Measurements from ENCODE around the gene EMP3. TPM values are rescaled to one million over a fixed set of nuclear protein-coding genes. Genes with fewer than 3 reads are reported as not detected.

EMP3 gene
- total and polyA plus RNA-seq, 9 of the 15 experiments (the other 6 are each of a cell fraction or from before 2014, with no cell fraction given): 123 to 386 (median 296) TPM

GRCh38 chr19:48325265-48325910, at the start of gene EMP3 (continued):
- no peak for TF ChIP-seq ZNF449 (CRISPR knock-in tag; IDR thresholded peaks at IDR 0.05)
- TF ChIP-seq TFAM (CRISPR knock-in tag; conservative IDR thresholded peaks at IDR 0.05): no peak
- TF ChIP-seq ZNF224 (CRISPR knock-in tag; IDR thresholded peaks at IDR 0.05): no peak
- 0 out of 2 replicates have a peak, but pooled peaks have one; percentile 59 for TF ChIP-seq ATF6 (CRISPR knock-in tag; IDR thresholded peaks at IDR 0.05)
- TF ChIP-seq ESRRA (IDR thresholded peaks at IDR 0.05; ENCODE audit: borderline replicate concordance, low read depth): no peak; the same call in 1 of the 2 replicates
- TF ChIP-seq CBX5 (IDR thresholded peaks at IDR 0.05; ENCODE audit: borderline replicate concordance, low read depth): no peak
- TF ChIP-seq ELF1 (tag; IDR thresholded peaks at IDR 0.05): no peak
- no peak; the same call in 1 of the 2 replicates for TF ChIP-seq SMARCA5 (IDR thresholded peaks at IDR 0.05)
- TF ChIP-seq NONO (IDR thresholded peaks at IDR 0.05; ENCODE audit: low read depth in 2 of 2, low read length in 1 of 2): no peak
- no peak for TF ChIP-seq CHAMP1 (IDR thresholded peaks at IDR 0.05)
- no peak for TF ChIP-seq COPS2 (conservative IDR thresholded peaks at IDR 0.05)
- TF ChIP-seq ZNF445 (CRISPR knock-in tag; IDR thresholded peaks at IDR 0.05; ENCODE audit: low read depth): no peak
- no peak for TF ChIP-seq ZNF23 (CRISPR knock-in tag; IDR thresholded peaks at IDR 0.05)
- peak; percentile 68; the same call in 1 of the 2 replicates for TF ChIP-seq NCOR1 (IDR thresholded peaks at IDR 0.05)
- no peak for TF ChIP-seq USF1 (CRISPR knock-in tag; IDR thresholded peaks at IDR 0.05)
- TF ChIP-seq CREBBP (IDR thresholded peaks at IDR 0.05; ENCODE audit: low read depth, low read length): no peak
- no peak for TF ChIP-seq SAP30 (IDR thresholded peaks at IDR 0.05; ENCODE audit: borderline replicate concordance, insufficient read depth, low read depth, low read length, poor library complexity, severe bottlenecking)
- no peak for TF ChIP-seq CEBPG (CRISPR knock-in tag; IDR thresholded peaks at IDR 0.05)
- TF ChIP-seq CEBPG (tag; conservative IDR thresholded peaks at IDR 0.05 in 1 of 2, IDR thresholded peaks at IDR 0.05 in 1 of 2): no peak
- TF ChIP-seq GMEB1 (CRISPR knock-in tag; IDR thresholded peaks at IDR 0.05): no peak

All from K562 (cell line).